Fibroblast of skin of left biceps (primary cell): ENCODE data around the gene ZNF414.

ENCODE experiments used
- DNase-seq, 2 experiments: peaks; one replicate each; pipeline ENCODE4 v3.0.0-alpha.2; 2013; ENCODE audit warnings: low read depth in 2 of 2

The ZNF414 gene

GRCh38 chr19:8490395-8490760 is 23.6 kb downstream of the ZNF414 start:
- DNase-seq: no peak

- DNase-seq: no peak
These were observed 24.2 kb downstream of the ZNF414 start for GRCh38 chr19:8489561-8490394.

DNA sequence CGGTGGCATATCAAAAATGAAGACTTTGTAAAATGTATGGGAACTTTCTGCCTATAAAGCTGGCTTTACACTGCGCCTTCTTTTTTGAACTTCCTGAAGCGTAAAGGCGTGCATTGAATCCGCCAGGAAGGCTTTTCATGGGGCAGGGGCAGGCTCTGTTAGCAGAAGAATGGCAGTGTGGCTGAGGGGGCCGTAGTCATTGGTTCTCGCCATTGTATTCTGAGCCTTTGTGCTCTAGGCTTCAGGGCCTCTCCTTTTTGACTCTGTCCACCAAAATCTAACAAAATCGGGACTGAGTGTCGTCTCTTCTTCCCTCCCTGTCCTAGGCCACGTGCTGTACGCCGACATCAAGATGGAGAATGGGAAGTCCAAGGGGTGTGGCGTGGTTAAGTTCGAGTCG is 25.6 kb downstream of the ZNF414 start:
- DNase-seq: no peak

DNA sequence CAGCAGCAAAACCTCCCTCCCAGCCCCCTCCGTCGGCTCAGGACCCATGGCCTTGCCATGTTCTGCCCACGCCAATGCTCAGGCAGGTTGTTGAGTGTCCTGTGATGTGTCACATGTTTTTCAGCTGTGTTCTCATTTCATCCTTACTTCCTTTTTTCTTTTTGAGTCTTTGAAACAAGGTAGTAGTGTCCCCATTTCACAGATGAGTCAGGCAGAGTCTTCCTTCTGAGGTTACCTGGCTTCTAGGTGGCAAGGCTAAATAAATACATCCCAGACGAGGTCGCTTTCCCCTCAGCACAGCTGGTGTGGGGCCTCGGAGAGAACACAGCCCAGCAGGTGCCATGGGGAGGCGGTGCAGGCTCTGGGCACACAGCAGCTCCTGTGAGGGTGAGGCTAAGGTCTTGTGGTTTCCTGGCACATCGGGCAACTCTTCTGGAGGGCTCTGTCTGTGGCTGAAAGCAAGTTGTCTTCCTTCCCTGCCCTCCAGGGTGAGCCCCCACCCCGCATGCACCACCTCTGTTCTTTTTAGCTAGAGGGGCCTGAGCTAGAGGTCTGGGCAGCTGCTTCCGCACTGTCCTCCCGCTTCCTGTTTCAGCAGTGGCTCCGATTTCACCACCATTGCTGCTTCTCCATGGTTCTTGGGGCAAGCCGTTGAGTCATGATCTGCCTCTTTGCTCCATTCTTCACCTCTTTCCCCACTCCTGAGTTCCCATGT is 26.7 kb downstream of the ZNF414 start:
- no peak for DNase-seq

DNA sequence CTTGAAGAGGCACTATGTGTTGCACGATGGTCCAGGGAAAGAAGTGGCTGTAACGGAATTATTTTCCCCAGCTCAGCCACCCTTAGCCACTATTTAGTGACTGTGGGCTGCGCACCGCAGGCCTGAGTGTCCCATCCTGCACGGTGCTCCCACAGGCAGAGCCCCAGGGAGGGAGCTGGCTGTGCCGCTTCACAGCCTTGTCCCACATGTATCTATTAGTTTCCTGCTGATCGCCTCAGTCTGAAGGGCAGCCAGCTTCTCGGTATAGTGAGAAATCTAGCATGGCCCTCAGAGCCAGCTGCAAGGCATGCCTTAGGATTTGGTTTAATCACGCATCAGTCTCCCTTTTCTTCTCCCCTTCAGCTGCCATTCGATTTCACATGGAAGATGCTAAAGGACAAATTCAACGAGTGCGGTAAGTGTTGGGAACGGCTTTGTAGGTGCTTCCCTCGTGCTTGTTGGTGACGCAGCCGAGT is 27.3 kb downstream of the ZNF414 start:
- no peak for DNase-seq

DNA sequence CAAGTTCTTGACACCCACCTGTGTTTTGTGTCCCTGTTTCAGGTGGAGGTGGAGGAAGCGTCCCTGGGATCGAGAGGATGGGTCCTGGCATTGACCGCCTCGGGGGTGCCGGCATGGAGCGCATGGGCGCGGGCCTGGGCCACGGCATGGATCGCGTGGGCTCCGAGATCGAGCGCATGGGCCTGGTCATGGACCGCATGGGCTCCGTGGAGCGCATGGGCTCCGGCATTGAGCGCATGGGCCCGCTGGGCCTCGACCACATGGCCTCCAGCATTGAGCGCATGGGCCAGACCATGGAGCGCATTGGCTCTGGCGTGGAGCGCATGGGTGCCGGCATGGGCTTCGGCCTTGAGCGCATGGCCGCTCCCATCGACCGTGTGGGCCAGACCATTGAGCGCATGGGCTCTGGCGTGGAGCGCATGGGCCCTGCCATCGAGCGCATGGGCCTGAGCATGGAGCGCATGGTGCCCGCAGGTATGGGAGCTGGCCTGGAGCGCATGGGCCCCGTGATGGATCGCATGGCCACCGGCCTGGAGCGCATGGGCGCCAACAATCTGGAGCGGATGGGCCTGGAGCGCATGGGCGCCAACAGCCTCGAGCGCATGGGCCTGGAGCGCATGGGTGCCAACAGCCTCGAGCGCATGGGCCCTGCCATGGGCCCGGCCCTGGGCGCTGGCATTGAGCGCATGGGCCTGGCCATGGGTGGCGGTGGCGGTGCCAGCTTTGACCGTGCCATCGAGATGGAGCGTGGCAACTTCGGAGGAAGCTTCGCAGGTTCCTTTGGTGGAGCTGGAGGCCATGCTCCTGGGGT is 28.2 kb downstream of the ZNF414 start:
- DNase-seq: no peak

GRCh38 chr19:8484331-8484894 is 29.6 kb downstream of the ZNF414 start:
- no peak for DNase-seq

DNA sequence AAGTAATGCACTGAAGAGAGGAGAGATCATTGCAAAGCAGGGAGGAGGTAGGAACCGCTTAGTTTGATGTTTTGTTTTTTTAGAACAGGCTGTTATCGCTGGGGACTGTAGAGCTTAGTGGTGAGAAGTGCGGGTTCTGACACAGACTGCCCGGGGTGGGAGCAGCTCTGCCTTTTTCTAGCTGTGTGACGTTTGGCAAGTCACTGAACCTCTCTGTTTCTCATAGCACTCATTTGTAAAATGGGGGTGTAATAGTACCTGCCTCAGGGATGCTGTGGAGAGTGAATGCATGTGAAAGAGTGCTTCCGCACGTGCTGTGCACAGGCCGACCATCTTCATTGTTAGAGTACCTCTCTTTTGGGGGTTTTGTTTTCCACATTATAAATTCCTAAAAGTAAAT is 30.8 kb downstream of the ZNF414 start:
- no peak for DNase-seq

DNA sequence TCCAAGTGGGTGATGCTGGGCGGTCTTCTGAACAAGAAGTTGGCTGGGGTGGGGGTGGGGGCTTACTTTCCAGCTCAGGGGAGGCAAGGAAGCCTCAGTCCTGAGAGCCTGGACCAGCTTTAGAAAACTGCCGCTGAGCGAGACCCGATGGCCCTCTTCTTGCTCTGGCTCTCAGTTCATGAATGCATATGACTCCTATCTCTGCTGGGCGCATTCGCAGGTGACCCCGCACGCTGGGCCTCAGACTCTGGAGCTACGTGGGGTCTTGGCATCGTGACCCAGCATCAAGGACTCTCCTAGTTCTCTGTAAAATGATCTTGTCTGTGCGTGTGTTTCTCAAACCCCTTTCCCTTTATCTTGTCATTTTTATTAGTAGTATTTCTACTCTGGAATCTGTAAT is 31.3 kb downstream of the ZNF414 start:
- no peak for DNase-seq

GRCh38 chr19:8481616-8482015 is 32.4 kb downstream of the ZNF414 start:
- no peak for DNase-seq

DNA sequence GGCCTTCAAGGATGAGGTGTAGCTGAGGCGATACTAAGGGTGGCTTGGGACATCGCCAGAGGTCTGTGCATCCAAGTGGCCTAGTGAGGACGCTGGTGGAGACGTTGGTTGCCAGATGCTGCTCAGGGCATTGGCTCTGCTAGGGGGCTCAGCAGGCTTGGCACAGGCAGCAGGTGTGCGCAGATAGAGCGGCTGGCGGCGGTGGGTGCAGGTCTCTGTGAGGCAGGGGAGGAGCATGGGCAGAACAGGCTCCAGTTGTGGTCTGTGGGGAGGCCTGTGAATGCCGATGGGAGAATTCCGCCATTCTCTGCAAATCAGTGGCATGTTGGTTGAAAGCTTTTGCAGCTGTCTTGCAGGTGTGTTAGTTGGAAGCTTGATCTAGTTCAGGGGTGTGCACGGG is 32.8 kb downstream of the ZNF414 start:
- no peak for DNase-seq

DNA sequence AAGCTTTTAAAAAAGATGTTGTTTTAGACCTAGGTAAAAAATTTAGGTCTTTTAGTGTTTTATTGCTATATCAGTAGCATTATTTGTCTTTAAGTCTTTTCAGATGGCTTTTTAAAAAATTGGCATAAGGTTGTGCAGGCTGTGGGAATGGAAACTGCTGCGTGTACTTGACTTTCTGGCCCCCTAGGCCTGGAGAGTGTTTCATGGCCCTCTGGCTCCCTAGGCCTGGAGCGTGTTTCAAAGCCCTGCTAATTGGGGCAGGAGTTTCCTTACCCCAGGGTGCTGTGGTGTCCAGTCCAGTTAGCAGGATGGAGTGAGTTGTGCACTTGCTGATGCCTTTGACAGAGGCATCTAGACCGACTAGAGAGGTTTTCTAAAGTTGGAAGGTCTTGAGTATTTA is 35.4 kb downstream of the ZNF414 start:
- no peak for DNase-seq

DNA sequence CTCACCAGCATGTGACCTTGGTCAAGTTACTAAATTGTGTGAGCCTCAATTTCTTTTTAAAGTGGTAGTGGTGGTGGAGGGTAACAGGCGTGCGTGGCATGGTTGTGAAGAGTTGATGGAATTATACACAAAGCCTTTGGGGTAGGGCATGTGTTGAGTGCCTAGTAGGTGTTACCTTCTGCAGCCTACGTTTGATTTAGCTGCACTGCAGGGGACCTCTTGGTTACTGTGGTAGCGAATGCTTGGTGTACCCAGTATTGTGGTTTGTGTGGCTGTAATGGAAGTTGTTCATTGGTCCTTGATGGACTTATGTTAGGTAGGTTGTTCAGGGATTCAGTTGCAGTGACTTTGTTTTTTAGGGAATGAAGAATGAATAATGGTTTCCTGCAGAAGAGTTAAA is 36.1 kb downstream of the ZNF414 start:
- DNase-seq: no peak

DNA sequence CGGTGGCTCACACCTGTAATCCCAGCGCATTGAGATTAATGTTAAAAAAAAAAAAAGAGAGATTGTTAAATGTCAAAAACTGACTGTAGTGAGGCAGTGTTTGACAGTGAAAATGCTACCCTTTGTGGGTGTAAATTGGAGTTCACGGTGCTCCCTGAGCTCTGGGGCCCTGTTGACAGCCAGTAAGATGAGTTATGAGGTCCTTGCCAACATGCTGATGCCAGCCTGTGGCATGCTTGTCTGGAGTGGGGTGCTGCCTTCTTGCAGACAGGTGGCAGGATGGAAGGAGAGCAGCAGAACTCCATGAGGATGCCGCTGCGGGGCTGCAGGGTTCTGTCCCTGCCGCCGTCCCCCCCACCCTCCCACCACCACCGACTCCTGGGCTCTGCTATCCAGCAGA is 37.4 kb downstream of the ZNF414 start:
- no peak for DNase-seq

- no peak for DNase-seq
These were observed 39.0 kb downstream of the ZNF414 start for GRCh38 chr19:8475005-8475404.

- DNase-seq: no peak
These were observed 40.1 kb downstream of the ZNF414 start for GRCh38 chr19:8473648-8474476.

GRCh38 chr19:8469613-8470368 is 44.2 kb downstream of the ZNF414 start:
- DNase-seq: no peak

- DNase-seq: peak; percentile 68 to 77
These were observed 45.1 kb downstream of the ZNF414 start for GRCh38 chr19:8468761-8469373.

- no peak for DNase-seq
These were observed 45.8 kb downstream of the ZNF414 start for GRCh38 chr19:8468124-8468523.

DNA sequence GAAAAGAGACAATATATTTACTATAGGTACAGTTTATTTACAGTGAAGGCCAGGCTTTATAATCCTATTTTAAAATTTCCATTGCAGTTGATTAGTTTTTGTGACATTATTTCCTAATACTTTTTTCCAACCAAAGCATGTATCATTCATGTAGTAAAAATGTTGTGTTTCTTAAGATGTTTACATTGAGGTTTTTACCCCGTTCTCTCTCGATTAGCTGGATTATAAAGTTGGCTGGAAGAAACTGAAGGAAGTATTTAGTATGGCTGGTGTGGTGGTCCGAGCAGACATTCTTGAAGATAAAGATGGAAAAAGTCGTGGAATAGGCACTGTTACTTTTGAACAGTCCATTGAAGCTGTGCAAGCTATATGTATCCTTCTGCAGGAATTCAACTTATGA is 47.9 kb downstream of the ZNF414 start:
- no peak for DNase-seq
